RCC 7860 (cell line): ENCODE data around the gene CHRNA7.

Experiments
- DNase-seq: peaks from one replicate; pipeline ENCODE4 v3.0.0-alpha.2; 2015; ENCODE audit warnings: low spot score
- FAIRE-seq: peaks from 2 replicates; lab custom pipeline; 2012; peaks lifted over from hg19 to GRCh38; lab: Jason Lieb, UNC

The CHRNA7 gene

DNA sequence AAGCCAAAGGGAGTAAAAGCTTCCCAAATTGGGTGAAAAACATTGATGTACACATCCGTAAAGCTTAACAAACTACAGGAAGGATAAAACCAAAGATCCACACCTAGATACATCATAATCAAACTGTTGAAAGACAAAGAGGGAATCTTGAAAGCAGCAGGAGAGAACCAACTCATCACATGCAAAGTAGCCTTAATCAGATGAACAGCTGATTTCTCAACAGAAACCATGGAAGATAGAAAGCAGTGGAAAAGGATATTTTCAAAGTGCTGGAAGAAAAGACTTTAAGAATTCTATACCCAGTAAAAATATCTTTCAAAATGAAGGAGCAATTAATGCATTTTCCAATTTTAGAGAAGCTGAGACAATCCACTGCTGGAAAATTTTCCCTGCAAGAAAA, 36.8 kb downstream of the CHRNA7 start:
- FAIRE-seq (no peak), DNase-seq (no peak)

- FAIRE-seq (no peak), DNase-seq (no peak)
Measured at GRCh38 chr15:32089851-32090359, 59.6 kb downstream of the CHRNA7 start.

GRCh38 chr15:32091505-32092380, 61.4 kb downstream of the CHRNA7 start:
- DNase-seq (no peak), FAIRE-seq (no peak)

GRCh38 chr15:32096213-32096612, 65.9 kb downstream of the CHRNA7 start:
- FAIRE-seq (no peak), DNase-seq (no peak)

DNA sequence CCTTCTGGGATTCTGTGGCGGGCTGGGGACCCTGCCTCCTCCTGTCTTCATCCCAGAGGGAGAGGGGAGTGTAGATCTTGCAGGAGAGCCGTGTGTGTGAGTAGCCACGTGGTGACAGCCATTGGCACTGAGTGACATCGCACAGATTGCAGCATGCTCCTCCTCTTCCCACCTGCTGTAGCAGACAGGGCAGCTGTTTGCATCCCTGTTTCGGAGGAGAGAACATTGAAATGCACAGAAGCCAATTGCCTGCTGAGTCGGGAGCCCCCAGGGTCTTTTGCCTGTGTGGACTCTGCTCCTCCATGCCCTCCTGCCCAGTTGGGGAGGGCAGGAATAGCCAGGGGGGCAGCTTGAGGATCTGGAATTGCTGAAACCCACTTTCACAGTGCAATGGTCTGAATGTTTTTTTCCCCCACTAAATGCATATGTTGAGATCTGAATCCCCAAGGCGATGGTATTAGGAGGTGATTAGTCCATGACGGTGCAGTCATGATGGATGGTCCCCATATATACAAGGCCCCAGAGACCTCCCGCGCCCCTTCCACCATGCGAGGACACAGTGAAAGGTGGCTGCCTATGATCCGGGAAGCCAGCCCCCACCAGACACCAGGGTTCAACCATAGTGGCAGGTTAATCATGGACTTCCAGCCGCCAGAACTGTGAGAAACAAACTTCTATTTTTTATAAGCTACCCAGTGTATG, 66.8 kb downstream of the CHRNA7 start:
- DNase-seq (no peak), FAIRE-seq (no peak)

GRCh38 chr15:32098033-32098432, 67.7 kb downstream of the CHRNA7 start:
- FAIRE-seq: no peak

GRCh38 chr15:32099097-32099785, 68.9 kb downstream of the CHRNA7 start:
- DNase-seq: no peak

More at GRCh38 chr15:32098033-32098432, 67.7 kb downstream of the CHRNA7 start:
- no peak for DNase-seq

GRCh38 chr15:32099956-32100684, 69.8 kb downstream of the CHRNA7 start:
- no peak for FAIRE-seq

More at GRCh38 chr15:32099097-32099785, 68.9 kb downstream of the CHRNA7 start:
- no peak for FAIRE-seq

DNA sequence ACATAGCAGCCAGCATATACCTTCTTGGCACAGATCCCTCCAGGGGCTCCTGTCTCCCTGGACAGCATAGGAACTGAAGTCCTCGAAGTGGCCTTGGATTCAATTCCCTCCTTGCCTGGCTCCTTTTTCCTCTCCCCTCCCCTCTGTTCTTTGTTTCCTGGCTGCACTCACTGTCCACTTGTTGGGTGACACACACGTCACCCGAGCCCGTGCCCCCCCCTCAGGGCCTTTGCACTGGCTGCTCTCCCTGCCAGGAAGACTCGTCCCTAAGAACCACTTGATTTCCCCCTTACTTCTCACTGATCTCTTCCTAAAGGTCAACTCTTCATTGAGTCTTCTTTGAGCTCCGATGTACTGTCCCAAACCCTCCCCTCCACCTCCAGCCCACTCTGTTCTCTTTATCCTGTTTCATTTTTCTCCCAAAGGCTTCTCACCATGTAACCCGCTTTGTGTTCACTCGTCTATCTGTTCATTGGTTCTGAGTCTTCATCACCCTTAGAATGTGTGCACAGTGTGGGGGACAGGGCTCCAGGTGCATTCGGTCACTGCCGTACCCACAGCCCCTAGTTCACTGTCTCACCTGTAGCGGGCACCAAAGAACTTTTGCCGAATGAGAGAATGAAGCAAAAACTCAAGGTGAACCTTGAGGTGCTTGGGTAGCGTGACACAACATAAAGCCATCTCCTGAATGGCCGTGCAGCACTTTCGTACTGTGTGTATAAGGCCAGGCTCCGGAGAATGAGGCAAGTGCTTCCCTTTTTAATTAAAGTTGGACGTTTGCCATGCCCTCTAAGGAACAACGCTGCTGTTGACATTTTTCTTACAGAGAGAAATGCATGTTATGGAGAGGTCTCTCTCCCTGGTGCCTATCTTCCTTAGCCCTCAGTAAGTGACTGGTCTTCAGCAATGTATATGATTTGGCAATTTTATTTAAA, 74.0 kb downstream of the CHRNA7 start:
- FAIRE-seq (no peak), DNase-seq (no peak)

More at GRCh38 chr15:32099956-32100684, 69.8 kb downstream of the CHRNA7 start:
- DNase-seq: no peak

DNA sequence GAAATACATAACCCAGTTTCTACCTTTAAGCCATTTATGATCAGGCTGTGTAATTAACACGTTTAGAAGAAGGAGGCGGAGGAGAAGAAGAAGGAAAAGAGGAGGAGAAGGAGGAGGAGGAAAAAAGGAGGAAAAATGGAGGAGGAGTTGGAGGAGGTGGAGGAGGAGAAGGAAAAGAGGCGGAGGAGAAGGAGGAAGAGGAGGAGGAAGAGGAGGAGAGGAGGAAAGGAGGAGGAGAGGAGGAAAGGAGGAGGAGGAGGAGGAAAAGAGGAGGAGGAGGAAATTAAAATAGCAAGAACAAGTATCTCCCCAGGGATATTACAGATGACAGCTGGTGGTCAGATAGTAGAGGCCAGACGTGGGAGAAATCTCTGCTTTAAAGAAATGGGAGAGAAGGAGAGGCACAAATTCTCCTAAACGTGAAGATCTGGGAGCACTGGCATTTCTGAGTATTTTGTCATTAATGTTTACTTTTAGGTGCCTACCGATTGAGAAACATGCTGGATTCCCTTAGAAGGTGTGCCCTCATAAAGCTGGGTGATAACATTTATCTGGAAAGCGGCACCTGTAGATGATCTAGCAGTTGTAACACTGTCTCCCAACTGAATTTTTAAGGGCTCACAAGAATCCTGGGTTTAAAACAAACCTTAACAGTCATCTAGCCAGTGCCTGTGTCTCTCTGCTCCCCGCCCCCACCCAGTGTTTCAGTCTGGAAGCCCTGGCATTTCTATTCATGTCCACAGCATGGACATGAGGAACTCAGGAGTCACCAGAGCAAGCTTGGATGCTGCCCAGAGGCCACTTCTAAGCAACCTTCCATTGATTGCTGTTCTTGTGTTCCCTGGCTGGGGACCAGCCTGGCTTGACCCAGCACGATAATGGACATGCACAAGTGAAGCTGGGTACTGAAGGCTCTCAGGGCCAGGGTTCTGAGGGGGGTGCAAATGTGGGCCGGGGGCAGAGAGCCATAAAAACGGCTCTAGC, 75.2 kb downstream of the CHRNA7 start:
- FAIRE-seq (no peak), DNase-seq (no peak)

- no peak for DNase-seq
- no peak for FAIRE-seq
Measured at GRCh38 chr15:32106401-32107381, 76.4 kb downstream of the CHRNA7 start.

DNA sequence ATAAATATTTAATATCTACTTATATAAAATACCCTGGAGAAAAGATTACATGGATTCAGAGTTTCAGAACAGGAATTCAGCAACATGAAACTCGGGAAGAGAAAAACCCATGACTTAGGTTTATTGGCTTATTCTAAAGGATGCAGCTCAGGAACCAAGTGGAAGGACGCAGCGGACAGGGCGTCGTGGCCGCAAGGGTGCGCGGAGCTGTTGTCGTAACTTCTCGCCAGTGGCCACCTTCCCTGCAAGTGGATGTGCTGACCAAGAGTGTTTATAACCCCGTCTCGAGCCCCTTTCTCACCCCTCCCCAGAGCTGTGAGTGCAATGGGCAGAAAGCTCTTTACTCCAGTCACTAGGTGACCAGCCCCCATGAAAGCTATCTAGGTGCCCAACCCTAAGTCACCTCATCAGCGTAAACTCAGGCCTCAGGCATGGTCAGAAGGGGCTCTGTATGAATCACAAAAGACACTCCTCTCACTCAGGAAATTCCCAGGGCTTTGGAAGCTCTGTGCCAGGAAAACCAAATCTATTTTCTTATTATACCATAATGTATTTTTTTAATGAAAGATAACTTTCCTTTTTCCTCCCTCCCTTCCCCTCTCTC, 77.3 kb downstream of the CHRNA7 start:
- FAIRE-seq (no peak), DNase-seq (no peak)

DNA sequence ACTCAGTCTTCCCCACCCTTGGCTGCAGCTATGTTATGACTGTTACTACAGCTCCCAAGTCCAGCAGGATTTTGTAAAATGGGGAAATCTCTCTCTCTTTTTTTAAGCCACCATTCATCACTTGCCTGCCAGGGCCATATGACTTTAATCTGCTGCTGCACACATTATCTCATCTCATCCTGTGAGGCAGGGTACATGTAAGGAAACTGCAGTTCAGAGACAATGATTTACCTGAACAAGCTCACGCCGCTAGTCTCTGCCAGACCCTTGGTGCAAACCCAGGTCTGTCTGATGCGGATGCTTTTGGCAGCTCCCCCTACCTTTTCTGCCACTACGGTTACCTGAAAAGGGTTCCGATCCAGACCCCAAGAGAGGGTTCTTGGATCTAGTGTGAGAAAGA, 78.3 kb downstream of the CHRNA7 start:
- DNase-seq (no peak), FAIRE-seq (no peak)

DNA sequence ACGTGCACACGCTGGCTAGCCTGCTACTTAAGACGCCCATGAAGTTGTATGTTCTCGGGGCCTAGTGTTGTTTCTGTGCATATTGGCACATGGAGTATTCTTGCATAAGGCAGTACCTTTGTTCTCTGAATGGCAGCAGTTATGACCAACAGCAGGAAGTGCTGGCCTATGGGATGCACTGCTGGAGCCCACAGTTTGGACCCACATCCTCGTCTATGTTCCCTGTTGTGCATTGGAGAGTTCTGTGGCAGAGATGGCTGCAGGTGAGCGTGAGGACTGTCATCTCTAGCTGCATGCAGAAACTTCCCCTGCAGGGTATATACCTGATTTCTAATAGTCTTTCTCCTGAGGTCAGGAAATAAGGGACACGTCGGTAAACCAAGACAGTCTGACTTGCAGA, 81.8 kb downstream of the CHRNA7 start:
- FAIRE-seq: no peak
- DNase-seq: no peak

DNA sequence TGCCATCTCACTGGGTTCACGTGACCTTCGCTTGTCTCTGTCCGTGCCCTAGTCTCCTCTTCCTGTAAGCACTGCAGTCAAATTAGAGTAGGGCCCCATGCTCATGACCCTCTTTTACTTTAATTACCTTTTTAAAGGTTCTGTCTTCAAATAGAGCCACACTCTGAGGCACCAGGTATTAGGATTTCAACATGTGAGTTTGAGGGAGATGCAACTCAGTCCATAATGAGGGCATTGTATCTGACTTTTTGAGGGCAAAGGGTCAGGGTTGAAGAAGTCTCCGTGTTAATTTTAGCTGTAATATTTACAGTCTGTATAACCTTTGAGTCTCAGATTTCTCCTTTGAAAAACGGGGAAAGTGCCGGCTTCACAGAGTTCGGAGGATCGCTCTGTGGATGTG, 82.9 kb downstream of the CHRNA7 start:
- FAIRE-seq: no peak

GRCh38 chr15:32117122-32117521, 86.8 kb downstream of the CHRNA7 start:
- DNase-seq: no peak
- FAIRE-seq: no peak

More for the DNA sequence above, 82.9 kb downstream of the CHRNA7 start:
- DNase-seq: no peak

DNA sequence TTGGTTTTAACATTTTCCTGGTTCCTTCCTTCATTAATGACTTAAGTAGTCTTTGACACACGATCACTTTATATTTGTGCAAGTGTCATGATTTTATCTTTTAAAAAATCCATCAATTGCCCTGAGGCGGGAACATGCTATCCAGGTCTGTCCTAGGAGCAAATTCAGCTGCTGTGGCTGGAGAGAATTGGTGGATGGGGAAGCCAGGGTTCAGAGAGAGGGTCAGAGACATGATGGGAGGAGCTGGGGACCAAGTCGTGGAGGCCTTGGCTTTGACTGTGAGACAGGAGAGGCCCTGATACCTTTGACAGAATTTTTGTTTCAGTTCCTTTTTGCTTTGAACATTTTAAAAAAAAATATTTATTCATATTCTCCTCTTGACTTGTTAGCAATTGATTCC, 89.0 kb downstream of the CHRNA7 start:
- no peak for FAIRE-seq
- no peak for DNase-seq
